HCT116 (cell line): ENCODE measurements around the gene CAP2. TPM values are rescaled to one million over a fixed set of nuclear protein-coding genes. Genes with fewer than 3 reads are reported as not detected.

Source experiments
- ATAC-seq: fragments of 200-7000 bp; cut with Tn5 transposase; 2 replicates; pipeline ENCODE4 v1.9.1; 2020; ENCODE audit warnings: mild to moderate bottlenecking, moderate library complexity
- BruUV-seq: library from RNA; stranded (reverse); fragments of 400-500 nt; replicated peaks from 2 replicates; lab custom pipeline; 2021; lab: Mats Ljungman, UMichigan
- CTCF ChIA-PET: fragments of 300-600 bp; sonication (Branson Sonifier 250); formaldehyde crosslinking; loops from one replicate; lab custom pipeline; 2021; ENCODE audit warnings: antibody characterized with exemption; lab: Charles Lee
- POLR2A ChIA-PET: fragments of 300-600, 350-600 bp; sonication (Branson Sonifier 250); formaldehyde crosslinking; loops from one replicate; lab custom pipeline; 2021; ENCODE audit warnings: antibody characterized with exemption; lab: Charles Lee
- RAD21 ChIA-PET, 2 experiments: fragments of 300-600 bp; sonication (Branson Sonifier 250); formaldehyde crosslinking; loops; one replicate each; lab custom pipeline; 2023; ENCODE audit warnings: low total read pairs in 2 of 2; ENCODE audit not compliant: uncharacterized antibody in 2 of 2, unreplicated experiment in 2 of 2, low non-redundant PET in 1 of 2; lab: Charles Lee
- DNase-seq: peaks from one replicate; pipeline ENCODE4 v3.0.0-alpha.2; 2010; ENCODE audit warnings: low read depth, low spot score
- H2AFZ ChIP-seq: fragments of 200-600 bp; shearing (Covaris generic), sonication (generic); 2 replicates; pipeline ENCODE4 v1.6.1; 2017; ENCODE audit warnings: low read depth, mixed run types, mixed read lengths, antibody characterized with exemption, low read length; ENCODE audit not compliant: poor library complexity, severe bottlenecking
- H3K27ac ChIP-seq: 2 replicates; pipeline ENCODE4 v1.5.1; 2012; ENCODE audit warnings: low read depth, low read length
- H3K27me3 ChIP-seq: fragments of 200-600 bp; sonication (generic); 2 replicates; pipeline ENCODE4 v1.6.1; 2016; ENCODE audit warnings: mixed run types, low read length, mixed read lengths; ENCODE audit not compliant: insufficient read depth
- H3K36me3 ChIP-seq, 2 experiments: fragments of 200-500 bp in 1 of 2; fragments of 200-600 bp in 1 of 2; sonication (Bioruptor generic) in 1 of 2; sonication (generic) in 1 of 2; 2 replicates each; pipeline versions ENCODE4 v1.5.1 to v1.6.1; 2014 to 2016; ENCODE audit warnings: low read length in 2 of 2, inconsistent platforms in 1 of 2, mixed read lengths in 1 of 2, mixed run types in 1 of 2; ENCODE audit not compliant: insufficient read depth in 2 of 2, control insufficient read depth in 1 of 2
- H3K4me1 ChIP-seq, 2 experiments: fragments of 200-600 bp in 1 of 2; sonication (generic) in 1 of 2; 2 replicates each; pipeline versions ENCODE4 v1.5.1 to v1.6.1; 2012 to 2017; ENCODE audit warnings: low read length in 2 of 2, inconsistent platforms in 1 of 2, mild to moderate bottlenecking in 1 of 2, mixed read lengths in 1 of 2, mixed run types in 1 of 2, moderate library complexity in 1 of 2; ENCODE audit not compliant: insufficient read depth in 2 of 2, control insufficient read depth in 1 of 2
- H3K4me2 ChIP-seq: fragments of 200-600 bp; sonication (generic); 2 replicates; pipeline ENCODE4 v1.6.1; 2017; ENCODE audit warnings: mixed run types, low read length, mixed read lengths
- H3K4me3 ChIP-seq, 2 experiments: fragments of 200-600 bp in 1 of 2; sonication (generic) in 1 of 2; replicated peaks in 1 of 2; 2 replicates each; pipeline ENCODE4 v1.5.1; 2011 to 2016; ENCODE audit warnings: low read length in 2 of 2, control low read depth in 1 of 2, low read depth in 1 of 2, mild to moderate bottlenecking in 1 of 2, mixed read lengths in 1 of 2, mixed run types in 1 of 2
- H3K79me2 ChIP-seq: fragments of 200-600 bp; sonication (generic); 2 replicates; pipeline ENCODE4 v1.6.1; 2017; ENCODE audit warnings: mild to moderate bottlenecking, mixed run types, low read length, moderate library complexity, mixed read lengths; ENCODE audit not compliant: insufficient read depth
- H3K9ac ChIP-seq: fragments of 200-600 bp; sonication (generic); 2 replicates; pipeline ENCODE4 v1.6.1; 2016; ENCODE audit warnings: low read length, mixed read lengths
- H3K9me2 ChIP-seq: fragments of 200-600 bp; sonication (generic), shearing (Covaris generic); 2 replicates; pipeline ENCODE4 v1.6.1; 2017; ENCODE audit warnings: mixed run types, mild to moderate bottlenecking, moderate library complexity; ENCODE audit not compliant: insufficient read depth
- H3K9me3 ChIP-seq, 2 experiments: fragments of 200-500 bp in 1 of 2; fragments of 200-600 bp in 1 of 2; sonication (Bioruptor generic) in 1 of 2; sonication (generic) in 1 of 2; 2 replicates each; pipeline ENCODE4 v1.6.1; 2014 to 2017; ENCODE audit warnings: low read length in 2 of 2, mixed read lengths in 2 of 2, inconsistent platforms in 1 of 2, low read depth in 1 of 2, mild to moderate bottlenecking in 1 of 2, mixed run types in 1 of 2, moderate library complexity in 1 of 2; ENCODE audit not compliant: control insufficient read depth in 1 of 2, insufficient read depth in 1 of 2
- H4K20me1 ChIP-seq: fragments of 200-600 bp; sonication (generic), shearing (Covaris generic); 2 replicates; pipeline ENCODE4 v1.6.1; 2017; ENCODE audit warnings: mixed run types, mild to moderate bottlenecking, moderate library complexity; ENCODE audit not compliant: insufficient read depth
- ATF3 ChIP-seq: IDR thresholded peaks from 2 replicates; pipeline ENCODE4 v1.6.1; 2012
- CTCF ChIP-seq, 3 experiments: fragments of 200-600 bp in 1 of 3; sonication (generic) in 1 of 3; IDR thresholded peaks in 2 of 3; conservative IDR thresholded peaks in 1 of 3; 2 replicates each; pipeline ENCODE4 v1.5.1; 2012 to 2017; ENCODE audit warnings: low read depth in 2 of 3, low read length in 2 of 3, antibody characterized with exemption in 1 of 3, borderline replicate concordance in 1 of 3, control low read depth in 1 of 3, mild to moderate bottlenecking in 1 of 3, mixed read lengths in 1 of 3, mixed run types in 1 of 3, moderate library complexity in 1 of 3; ENCODE audit not compliant: insufficient read depth in 1 of 3
- EGR1 ChIP-seq: IDR thresholded peaks from 2 replicates; pipeline ENCODE4 v1.6.1; 2012; ENCODE audit warnings: low read depth
- EZH2 ChIP-seq: fragments of 200-600 bp; sonication (generic); IDR thresholded peaks from 2 replicates; pipeline ENCODE4 v1.6.1; 2017; ENCODE audit warnings: antibody characterized with exemption, mixed run types
- JUND ChIP-seq: IDR thresholded peaks from 2 replicates; pipeline ENCODE4 v1.6.1; 2012
- MAX ChIP-seq: IDR thresholded peaks from 2 replicates; pipeline ENCODE4 v1.6.1; 2012
- POLR2A ChIP-seq: IDR thresholded peaks from 2 replicates; pipeline ENCODE4 v1.7.0; 2011; ENCODE audit warnings: borderline replicate concordance; ENCODE audit not compliant: insufficient read depth, insufficient read length; ENCODE audit errors: extremely low read depth
- POLR2AphosphoS5 ChIP-seq: IDR thresholded peaks from 2 replicates; pipeline ENCODE4 v1.6.1; 2011; ENCODE audit warnings: mild to moderate bottlenecking, low read depth, low read length, moderate library complexity
- RAD21 ChIP-seq: IDR thresholded peaks from 2 replicates; pipeline ENCODE4 v1.6.1; 2012; ENCODE audit warnings: low read depth, mild to moderate bottlenecking
- SIN3A ChIP-seq: IDR thresholded peaks from 2 replicates; pipeline ENCODE4 v1.6.1; 2012; ENCODE audit warnings: low read depth
- SRF ChIP-seq: IDR thresholded peaks from 2 replicates; pipeline ENCODE4 v1.6.1; 2012; ENCODE audit warnings: low read depth
- TCF7L2 ChIP-seq: IDR thresholded peaks from 2 replicates; pipeline ENCODE4 v1.7.0; 2011; ENCODE audit warnings: borderline replicate concordance, inconsistent platforms; ENCODE audit not compliant: insufficient read depth, insufficient read length; ENCODE audit errors: extremely low read depth
- ZBTB33 ChIP-seq: IDR thresholded peaks from 2 replicates; pipeline ENCODE4 v1.6.1; 2011; ENCODE audit warnings: mild to moderate bottlenecking, low read length, moderate library complexity; ENCODE audit not compliant: insufficient replicate concordance; ENCODE audit errors: extremely low read depth
- ZFX ChIP-seq: fragments of 450-650 bp; IDR thresholded peaks from 2 replicates; pipeline ENCODE4 v1.6.1; 2017
- ZNF274 ChIP-seq: fragments of 200-500 bp; sonication (Bioruptor generic); IDR thresholded peaks from 2 replicates; pipeline ENCODE4 v1.6.1; 2014; ENCODE audit warnings: mild to moderate bottlenecking, low read depth, low read length, inconsistent platforms
- intact Hi-C: fragments of 100-400 bp; cut with micrococcal nuclease; formaldehyde crosslinking; loops from 2 replicates; pipeline ENCODE4 v1.10.0; 2022
- total RNA-seq: library from RNA; stranded (reverse); gene quantifications from one replicate; pipeline ENCODE4 v1.2.1, GENCODE V29; 2021; ENCODE audit not compliant: unreplicated experiment
- TF ChIP-seq, protein P1 (sequence below): IDR thresholded peaks from 2 replicates; pipeline ENCODE4 v1.6.1; 2012; ENCODE audit warnings: low read depth

Gene CAP2
- total RNA-seq, 1 experiment from 2014 or later, result 3.8 TPM

DNA sequence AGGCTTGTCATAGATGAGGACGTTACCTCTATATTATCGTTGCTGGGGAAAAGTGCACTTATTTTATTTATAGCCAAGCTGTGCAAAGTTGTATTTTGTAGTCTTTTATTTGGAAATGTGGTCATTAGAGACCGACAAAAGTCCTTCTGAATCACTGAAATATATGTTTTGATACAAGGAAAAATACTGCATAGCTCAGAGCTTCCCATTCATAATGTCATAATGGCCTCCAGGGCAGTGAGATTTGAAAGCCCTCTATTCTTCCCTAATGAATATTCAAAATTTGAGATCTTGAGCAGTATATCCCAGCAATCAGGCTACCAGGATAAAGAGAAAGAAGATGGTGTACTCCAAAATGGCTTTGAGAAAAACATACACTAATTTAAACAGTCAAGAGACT, 64.6 kb downstream of the CAP2 start:
- no peaks in the 10 kb centered on the region for H3K4me1 ChIP-seq
- TF ChIP-seq, protein P1, sequence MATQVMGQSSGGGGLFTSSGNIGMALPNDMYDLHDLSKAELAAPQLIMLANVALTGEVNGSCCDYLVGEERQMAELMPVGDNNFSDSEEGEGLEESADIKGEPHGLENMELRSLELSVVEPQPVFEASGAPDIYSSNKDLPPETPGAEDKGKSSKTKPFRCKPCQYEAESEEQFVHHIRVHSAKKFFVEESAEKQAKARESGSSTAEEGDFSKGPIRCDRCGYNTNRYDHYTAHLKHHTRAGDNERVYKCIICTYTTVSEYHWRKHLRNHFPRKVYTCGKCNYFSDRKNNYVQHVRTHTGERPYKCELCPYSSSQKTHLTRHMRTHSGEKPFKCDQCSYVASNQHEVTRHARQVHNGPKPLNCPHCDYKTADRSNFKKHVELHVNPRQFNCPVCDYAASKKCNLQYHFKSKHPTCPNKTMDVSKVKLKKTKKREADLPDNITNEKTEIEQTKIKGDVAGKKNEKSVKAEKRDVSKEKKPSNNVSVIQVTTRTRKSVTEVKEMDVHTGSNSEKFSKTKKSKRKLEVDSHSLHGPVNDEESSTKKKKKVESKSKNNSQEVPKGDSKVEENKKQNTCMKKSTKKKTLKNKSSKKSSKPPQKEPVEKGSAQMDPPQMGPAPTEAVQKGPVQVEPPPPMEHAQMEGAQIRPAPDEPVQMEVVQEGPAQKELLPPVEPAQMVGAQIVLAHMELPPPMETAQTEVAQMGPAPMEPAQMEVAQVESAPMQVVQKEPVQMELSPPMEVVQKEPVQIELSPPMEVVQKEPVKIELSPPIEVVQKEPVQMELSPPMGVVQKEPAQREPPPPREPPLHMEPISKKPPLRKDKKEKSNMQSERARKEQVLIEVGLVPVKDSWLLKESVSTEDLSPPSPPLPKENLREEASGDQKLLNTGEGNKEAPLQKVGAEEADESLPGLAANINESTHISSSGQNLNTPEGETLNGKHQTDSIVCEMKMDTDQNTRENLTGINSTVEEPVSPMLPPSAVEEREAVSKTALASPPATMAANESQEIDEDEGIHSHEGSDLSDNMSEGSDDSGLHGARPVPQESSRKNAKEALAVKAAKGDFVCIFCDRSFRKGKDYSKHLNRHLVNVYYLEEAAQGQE, result no peak
- no peak for TF ChIP-seq SRF
- TF ChIP-seq ATF3, result no peak
- TF ChIP-seq EZH2, result no peak
- no peak for TF ChIP-seq RAD21
- TF ChIP-seq EGR1, result no peak
- TF ChIP-seq POLR2AphosphoS5, result no peak
- no peak for TF ChIP-seq JUND
- TF ChIP-seq SIN3A, result no peak
- TF ChIP-seq TCF7L2, result no peak
- TF ChIP-seq ZBTB33, result no peak
- TF ChIP-seq ZFX, result no peak
- TF ChIP-seq POLR2A, result no peak
- no peak for TF ChIP-seq ZNF274
- no peak for TF ChIP-seq CTCF (IDR thresholded peaks at IDR 0.05 in 2 of 3, conservative IDR thresholded peaks at IDR 0.05 in 1 of 3; ENCODE audit: borderline replicate concordance in 1 of 3, insufficient read depth in 1 of 3, low read depth in 2 of 3, low read length in 2 of 3)
- TF ChIP-seq MAX, result no peak
- TF ChIP-seq, all 23 proteins: peak for 0
- H3K9ac ChIP-seq, result no peak overlapping the region
- ChIA-PET POLR2A (no interaction called here), CTCF (no interaction called here), RAD21 (no interaction called here)
- no peaks in the 10 kb centered on the region for H3K79me2 ChIP-seq
- DNase-seq, result no peak
- H3K27ac ChIP-seq, result no peak overlapping the region
- no peaks in the 10 kb centered on the region for H3K9me2 ChIP-seq
- H3K4me3 ChIP-seq, result no peak overlapping the region
- intact Hi-C loops, result no loop called here
- no peaks in the 10 kb centered on the region for H3K27me3 ChIP-seq
- no peaks in the 10 kb centered on the region for H4K20me1 ChIP-seq
- no peaks in the 10 kb centered on the region for H3K36me3 ChIP-seq
- no peaks in the 10 kb centered on the region for H3K9me3 ChIP-seq
- ATAC-seq, result no peak
- H3K4me2 ChIP-seq, result no peak overlapping the region
- BruUV-seq, result no TSS peak
- H2AFZ ChIP-seq, result no peak overlapping the region
